SK-N-SH (cell line): ENCODE results near the gene DOCK10. TPM values are rescaled to one million over a fixed set of nuclear protein-coding genes. Genes with fewer than 3 reads are reported as not detected.

Experiments
- CTCF ChIA-PET: fragments of 300-600, 350-600 bp; formaldehyde crosslinking; extraction: SDS; loops from one replicate; lab custom pipeline; 2021; lab: Yijun Ruan, JAX
- POLR2A ChIA-PET: fragments of 350-600 bp; sonication (Branson Sonifier 250); formaldehyde crosslinking; extraction: SDS; loops from one replicate; lab custom pipeline; 2020; ENCODE audit warnings: antibody characterized with exemption, inconsistent platforms; lab: Yijun Ruan, JAX
- DNase-seq: peaks from one replicate; pipeline ENCODE4 v3.0.0; 2012
- H2AFZ ChIP-seq: fragments of 200-600 bp; sonication (generic); 2 replicates; pipeline ENCODE4 v1.8.1; 2016; ENCODE audit warnings: antibody characterized with exemption, mild to moderate bottlenecking, low read depth
- H3F3A ChIP-seq: fragments of 200-600 bp; sonication (generic); replicated peaks from 2 replicates; pipeline ENCODE3; 2016; ENCODE audit warnings: antibody characterized with exemption, mild to moderate bottlenecking; ENCODE audit not compliant: insufficient read depth
- H3K27ac ChIP-seq, 2 experiments: fragments of 200-500 bp in 1 of 2; fragments of 200-600 bp in 1 of 2; sonication (Bioruptor generic) in 1 of 2; sonication (generic), shearing (Covaris generic) in 1 of 2; 2 replicates each; pipeline versions ENCODE4 v1.5.1 to v1.6.1; 2014 to 2016; ENCODE audit warnings: low read depth in 2 of 2, inconsistent platforms in 1 of 2, low read length in 1 of 2, mild to moderate bottlenecking in 1 of 2, mixed read lengths in 1 of 2
- H3K27me3 ChIP-seq: fragments of 200-600 bp; sonication (generic), shearing (Covaris generic); 2 replicates; pipeline ENCODE4 v1.6.1; 2016; ENCODE audit warnings: mixed run types; ENCODE audit not compliant: insufficient read depth
- H3K36me3 ChIP-seq, 2 experiments: fragments of 200-500 bp in 1 of 2; fragments of 200-600 bp in 1 of 2; sonication (Bioruptor generic) in 1 of 2; sonication (generic) in 1 of 2; replicated peaks in 1 of 2; 2 replicates each; pipeline versions ENCODE3 to v1.5.1; 2014 to 2016; ENCODE audit warnings: low read length in 1 of 2, mild to moderate bottlenecking in 1 of 2; ENCODE audit not compliant: insufficient read depth in 2 of 2, control insufficient read depth in 1 of 2
- H3K4me1 ChIP-seq, 2 experiments: fragments of 200-500 bp in 1 of 2; fragments of 200-600 bp in 1 of 2; sonication (Bioruptor generic) in 1 of 2; sonication (generic), shearing (Covaris generic) in 1 of 2; 2 replicates each; pipeline versions ENCODE4 v1.5.1 to v1.6.1; 2014 to 2016; ENCODE audit warnings: low read depth in 1 of 2, low read length in 1 of 2, mixed run types in 1 of 2; ENCODE audit not compliant: insufficient read depth in 2 of 2, control insufficient read depth in 1 of 2
- H3K4me2 ChIP-seq: fragments of 200-600 bp; sonication (generic), shearing (Covaris generic); 2 replicates; pipeline ENCODE4 v1.6.1; 2017; ENCODE audit warnings: mixed run types
- H3K4me3 ChIP-seq, 2 experiments: fragments of 200-500 bp in 1 of 2; fragments of 200-600 bp in 1 of 2; sonication (Bioruptor generic) in 1 of 2; sonication (generic), shearing (Covaris generic) in 1 of 2; 2 replicates each; pipeline versions ENCODE4 v1.5.1 to v1.8.1; 2014 to 2016; ENCODE audit warnings: low read depth in 2 of 2, inconsistent platforms in 1 of 2, low read length in 1 of 2, mild to moderate bottlenecking in 1 of 2, mixed read lengths in 1 of 2, moderate library complexity in 1 of 2
- H3K79me2 ChIP-seq: fragments of 200-600 bp; sonication (generic); 2 replicates; pipeline ENCODE4 v1.8.1; 2017; ENCODE audit warnings: mild to moderate bottlenecking; ENCODE audit not compliant: insufficient read depth
- H3K9ac ChIP-seq: fragments of 200-600 bp; sonication (generic); 2 replicates; pipeline ENCODE4 v1.6.1; 2017; ENCODE audit warnings: mixed run types
- H3K9me2 ChIP-seq: fragments of 200-600 bp; sonication (generic); 2 replicates; pipeline ENCODE4 v1.6.1; 2017; ENCODE audit warnings: mixed run types
- H3K9me3 ChIP-seq: fragments of 200-600 bp; sonication (generic); 2 replicates; pipeline ENCODE4 v1.6.1; 2017; ENCODE audit warnings: mixed run types, mild to moderate bottlenecking, moderate library complexity
- H4K20me1 ChIP-seq: fragments of 200-600 bp; sonication (generic); 2 replicates; pipeline ENCODE4 v1.6.1; 2017; ENCODE audit warnings: mild to moderate bottlenecking, mixed run types; ENCODE audit not compliant: insufficient read depth
- CHD2 ChIP-seq: fragments of 150-350 bp; IDR thresholded peaks from 2 replicates; pipeline ENCODE4 v1.6.1; 2018; ENCODE audit warnings: low read length; ENCODE audit not compliant: partially characterized antibody
- ELF1 ChIP-seq: IDR thresholded peaks from 2 replicates; pipeline ENCODE4 v1.4.0; 2012
- EP300 ChIP-seq, 2 experiments: IDR thresholded peaks; 2 replicates each; pipeline versions ENCODE4 v1.4.0 to v1.6.1; 2012; ENCODE audit warnings: borderline replicate concordance in 1 of 2, low read depth in 1 of 2, low read length in 1 of 2
- EZH2phosphoT487 ChIP-seq: fragments of 200-600 bp; sonication (generic); IDR thresholded peaks from 2 replicates; pipeline ENCODE4 v1.6.1; 2017; ENCODE audit warnings: low read depth, mixed run types, mild to moderate bottlenecking, antibody characterized with exemption, moderate library complexity, borderline replicate concordance
- FOSL2 ChIP-seq: IDR thresholded peaks from 2 replicates; pipeline ENCODE4 v1.4.0; 2012; ENCODE audit warnings: low read depth, mild to moderate bottlenecking, moderate library complexity, borderline replicate concordance
- FOXM1 ChIP-seq: IDR thresholded peaks from 2 replicates; pipeline ENCODE4 v1.4.0; 2012; ENCODE audit warnings: low read depth, mild to moderate bottlenecking
- GATA2 ChIP-seq: sonication (generic); formaldehyde crosslinking; IDR thresholded peaks from 2 replicates; pipeline ENCODE4 v1.5.0; 2020; ENCODE audit warnings: mild to moderate bottlenecking, missing genetic modification reagents
- IRF3 ChIP-seq: fragments of 150-350 bp; IDR thresholded peaks from 2 replicates; pipeline ENCODE4 v1.6.1; 2016; ENCODE audit warnings: mild to moderate bottlenecking, low read depth, low read length
- JUND ChIP-seq: IDR thresholded peaks from 2 replicates; pipeline ENCODE4 v1.4.0; 2012
- MEF2A ChIP-seq: IDR thresholded peaks from 2 replicates; pipeline ENCODE4 v1.4.0; 2012; ENCODE audit warnings: low read depth, borderline replicate concordance
- NFIC ChIP-seq: IDR thresholded peaks from 2 replicates; pipeline ENCODE4 v1.4.0; 2012; ENCODE audit warnings: borderline replicate concordance
- NRF1 ChIP-seq: IDR thresholded peaks from 2 replicates; pipeline ENCODE4 v1.6.1; 2012; ENCODE audit warnings: low read depth, mild to moderate bottlenecking, low read length
- PBX3 ChIP-seq: IDR thresholded peaks from 2 replicates; pipeline ENCODE4; 2012
- POLR2AphosphoS5 ChIP-seq: IDR thresholded peaks from 2 replicates; pipeline ENCODE4 v1.6.1; 2012; ENCODE audit warnings: low read depth, low read length
- RXRA ChIP-seq: IDR thresholded peaks from 2 replicates; pipeline ENCODE4 v1.4.0; 2012; ENCODE audit warnings: low read depth, mild to moderate bottlenecking, borderline replicate concordance
- TAF1 ChIP-seq: IDR thresholded peaks from 2 replicates; pipeline ENCODE4 v1.6.1; 2012; ENCODE audit warnings: low read depth, mild to moderate bottlenecking, low read length, moderate library complexity, borderline replicate concordance
- TCF12 ChIP-seq: IDR thresholded peaks from 2 replicates; pipeline ENCODE4 v1.4.0; 2012
- TEAD4 ChIP-seq: IDR thresholded peaks from 2 replicates; pipeline ENCODE4 v1.4.0; 2012; ENCODE audit warnings: mild to moderate bottlenecking, borderline replicate concordance; ENCODE audit not compliant: insufficient read depth
- USF2 ChIP-seq: fragments of 150-350 bp; IDR thresholded peaks from 2 replicates; pipeline ENCODE4 v1.6.1; 2017; ENCODE audit warnings: antibody characterized with exemption, low read length, low read depth, borderline replicate concordance
- ZBTB33 ChIP-seq: IDR thresholded peaks from 2 replicates; pipeline ENCODE4 v1.4.0; 2012; ENCODE audit warnings: low read depth, borderline replicate concordance
- WGBS: methylation state at CpG from one replicate; pipeline ENCODE4 v1.1.6; 2017; ENCODE audit warnings: low lambda C conversion rate; 5-methylcytosine and 5-hydroxymethylcytosine counted together
- polyA plus RNA-seq, 3 experiments: library from polyadenylated mRNA; depleted of rRNA; stranded (reverse); fragments of >200 nt; gene quantifications; 2 replicates each; pipeline ENCODE4 v1.2.3, GENCODE V29; 2012
- TF ChIP-seq, protein P1 (sequence below): IDR thresholded peaks from 2 replicates; pipeline ENCODE4 v1.4.0; 2012; ENCODE audit warnings: low read depth

The DOCK10 gene
- polyA plus RNA-seq, 1 of the 3 experiments (the other 2 are of a cell fraction): 24.1 TPM

GRCh38 chr2:225041851-225042799 is at the start of gene DOCK10 (continued):
- no peak for TF ChIP-seq ZBTB33
- TF ChIP-seq NRF1: no peak
- TF ChIP-seq GATA2: no peak
- TF ChIP-seq CHD2: no peak
- no peak for TF ChIP-seq EZH2phosphoT487

DNA sequence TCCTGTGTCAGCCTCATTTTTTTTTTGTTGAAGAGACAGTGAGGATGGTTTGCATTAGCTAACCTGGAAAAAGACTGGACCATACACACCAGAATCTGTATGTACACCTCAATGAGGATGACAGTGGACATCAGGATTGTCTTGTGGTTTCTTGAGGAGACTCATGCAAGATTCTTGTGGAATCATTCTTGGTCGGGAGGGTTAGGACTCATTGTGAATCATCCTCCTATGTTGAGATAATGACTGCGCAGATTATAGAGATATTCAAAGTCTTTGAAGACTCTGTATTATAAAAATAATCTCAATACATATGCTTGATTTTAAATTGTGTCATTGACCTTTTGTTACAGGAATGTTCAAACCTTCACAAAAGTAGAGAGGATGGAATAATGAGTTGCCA is 49.1 kb upstream of the DOCK10 start:
- Histone ChIP-seq H3K4me3 (no peak overlapping the region), H3K27me3 (no peaks in the 10 kb centered on the region), H3K36me3 (no peaks in the 10 kb centered on the region), H3K4me1 (peaks cover 0 to 12% of the 10 kb centered on the region in 2 experiments; a peak in 2 of 4 replicates), H3K27ac (peak overlapping the region in 1 of 2 experiments; percentile 83; a peak in 2 of 4 replicates), H2AFZ (no peak overlapping the region), H3K79me2 (no peaks in the 10 kb centered on the region), H3K9me2 (no peaks in the 10 kb centered on the region), H4K20me1 (no peaks in the 10 kb centered on the region), H3K9ac (no peak overlapping the region), H3K9me3 (no peaks in the 10 kb centered on the region), H3F3A (peaks cover 19% of the 10 kb centered on the region), H3K4me2 (0 out of 2 replicates have a peak overlapping the region, but pooled peaks have one; percentile 29)
- TF ChIP-seq ELF1: 0 out of 2 replicates have a peak, but pooled peaks have one; percentile 31
- no peak for TF ChIP-seq ZBTB33
- TF ChIP-seq PBX3: peak; percentile 85
- peak; percentile 98 for TF ChIP-seq TCF12
- peak; percentile 85 for TF ChIP-seq MEF2A
- TF ChIP-seq NFIC: peak; percentile 86
- TF ChIP-seq, protein P1, sequence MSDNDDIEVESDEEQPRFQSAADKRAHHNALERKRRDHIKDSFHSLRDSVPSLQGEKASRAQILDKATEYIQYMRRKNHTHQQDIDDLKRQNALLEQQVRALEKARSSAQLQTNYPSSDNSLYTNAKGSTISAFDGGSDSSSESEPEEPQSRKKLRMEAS: 0 out of 2 replicates have a peak, but pooled peaks have one; percentile 11
- peak; percentile 87; the same call in 1 of the 2 replicates for TF ChIP-seq RXRA
- peak; percentile 80; the same call in 1 of the 2 replicates for TF ChIP-seq FOXM1
- no peak for TF ChIP-seq CHD2
- TF ChIP-seq USF2: no peak
- peak; percentile 95 for TF ChIP-seq TEAD4
- peak; percentile 99 for TF ChIP-seq FOSL2
- no peak for TF ChIP-seq TAF1
- peak in 1 of 2 experiments; percentile 96; a peak in 2 of 4 replicates for TF ChIP-seq EP300 (IDR thresholded peaks at IDR 0.05; ENCODE audit: borderline replicate concordance in 1 of 2, low read depth in 1 of 2, low read length in 1 of 2)
- no peak for TF ChIP-seq GATA2
- no peak for TF ChIP-seq IRF3
- peak; percentile 98 for TF ChIP-seq JUND
- TF ChIP-seq POLR2AphosphoS5: peak; percentile 68; the same call in 1 of the 2 replicates
- WGBS: 4% methylated on average over 2 of the region's 2 CpGs
- CTCF ChIA-PET: interaction anchor here (0.6 to 0.7 kb wide), 2 partner anchors 19 to 1511 kb away, joined by 3 read pairs; no protein-coding TSS in a partner anchor
- DNase-seq: no peak
- POLR2A ChIA-PET: no interaction called here
